Mesenchymal stem cell (in vitro differentiated cells and primary cell): ENCODE data around the gene NAXD.

Experiments used
- DNase-seq: peaks from one replicate; pipeline ENCODE4 v3.0.0-alpha.2; 2013
- H2AFZ ChIP-seq: one replicate; pipeline ENCODE4 v1.6.1; 2013; ENCODE audit warnings: low read depth, mild to moderate bottlenecking, control low read depth, inconsistent platforms, low read length, moderate library complexity
- H2AK5ac ChIP-seq: 2 replicates; pipeline ENCODE4 v1.6.1; 2013; ENCODE audit warnings: low read length, moderate library complexity, mild to moderate bottlenecking, inconsistent platforms; ENCODE audit not compliant: severe bottlenecking
- H2BK120ac ChIP-seq: one replicate; pipeline ENCODE4 v1.6.1; 2013; ENCODE audit warnings: low read depth, mild to moderate bottlenecking, inconsistent platforms, low read length, moderate library complexity
- H2BK12ac ChIP-seq, 2 experiments: one replicate each; pipeline ENCODE4 v1.6.1; 2013; ENCODE audit warnings: inconsistent platforms in 2 of 2, low read length in 2 of 2, mild to moderate bottlenecking in 2 of 2, moderate library complexity in 2 of 2, control low read depth in 1 of 2
- H2BK15ac ChIP-seq: one replicate; pipeline ENCODE4 v1.6.1; 2013; ENCODE audit warnings: mild to moderate bottlenecking, low read depth, inconsistent platforms; ENCODE audit not compliant: poor library complexity, severe bottlenecking
- H2BK5ac ChIP-seq: 2 replicates; pipeline ENCODE4 v1.6.1; 2013; ENCODE audit warnings: low read depth, mild to moderate bottlenecking, low read length, control low read depth, inconsistent platforms; ENCODE audit not compliant: poor library complexity, severe bottlenecking
- H3K14ac ChIP-seq, 2 experiments: one replicate each; pipeline ENCODE4 v1.6.1; 2013; ENCODE audit warnings: inconsistent platforms in 2 of 2, low read length in 2 of 2, control low read depth in 1 of 2, mild to moderate bottlenecking in 1 of 2, moderate library complexity in 1 of 2
- H3K18ac ChIP-seq, 2 experiments: one replicate each; pipeline ENCODE4 v1.6.1; 2013; ENCODE audit warnings: inconsistent platforms in 2 of 2, low read length in 2 of 2, control low read depth in 1 of 2, low read depth in 1 of 2, mild to moderate bottlenecking in 1 of 2
- H3K23ac ChIP-seq, 2 experiments: one replicate each; pipeline ENCODE4 v1.6.1; 2013; ENCODE audit warnings: inconsistent platforms in 2 of 2, low read length in 2 of 2, mild to moderate bottlenecking in 2 of 2, moderate library complexity in 2 of 2, control low read depth in 1 of 2
- H3K27ac ChIP-seq: 2 replicates; pipeline ENCODE4 v1.5.1; 2013; ENCODE audit warnings: mild to moderate bottlenecking, moderate library complexity, low read length, control low read depth, inconsistent platforms; ENCODE audit not compliant: poor library complexity, severe bottlenecking
- H3K27me3 ChIP-seq, 2 experiments: 2 replicates each; pipeline versions ENCODE4 v1.6.1 to v1.7.0; 2013; ENCODE audit warnings: low read length in 2 of 2, mild to moderate bottlenecking in 2 of 2, moderate library complexity in 2 of 2, control low read depth in 1 of 2, inconsistent platforms in 1 of 2; ENCODE audit not compliant: control insufficient read depth in 1 of 2, insufficient read depth in 1 of 2
- H3K36me3 ChIP-seq, 2 experiments: 2 replicates each; pipeline versions ENCODE4 v1.6.1 to v1.7.0; 2013; ENCODE audit warnings: low read length in 2 of 2, control low read depth in 1 of 2, inconsistent platforms in 1 of 2, low read depth in 1 of 2, mild to moderate bottlenecking in 1 of 2; ENCODE audit not compliant: insufficient read depth in 2 of 2, control insufficient read depth in 1 of 2
- H3K4ac ChIP-seq, 2 experiments: one replicate each; pipeline ENCODE4 v1.6.1; 2013; ENCODE audit warnings: inconsistent platforms in 2 of 2, low read length in 2 of 2, mild to moderate bottlenecking in 2 of 2, moderate library complexity in 2 of 2, control low read depth in 1 of 2, low read depth in 1 of 2
- H3K4me1 ChIP-seq: 2 replicates; pipeline ENCODE4 v1.6.1; 2013; ENCODE audit warnings: low read depth, low read length, control low read depth; ENCODE audit not compliant: control insufficient read depth, insufficient read depth
- H3K4me2 ChIP-seq: 2 replicates; pipeline ENCODE4 v1.6.1; 2013; ENCODE audit warnings: low read length, mild to moderate bottlenecking, inconsistent platforms; ENCODE audit not compliant: poor library complexity, severe bottlenecking
- H3K4me3 ChIP-seq, 2 experiments: 2 replicates each; pipeline versions ENCODE4 v1.5.1 to v1.7.0; 2013; ENCODE audit warnings: low read length in 2 of 2, mild to moderate bottlenecking in 2 of 2, control low read depth in 1 of 2, low read depth in 1 of 2; ENCODE audit not compliant: insufficient read depth in 1 of 2
- H3K79me1 ChIP-seq: replicated peaks from 2 replicates; pipeline ENCODE4 v1.6.1; 2013; ENCODE audit warnings: mild to moderate bottlenecking, control low read depth, low read length, inconsistent platforms; ENCODE audit not compliant: poor library complexity, severe bottlenecking
- H3K9ac ChIP-seq: 2 replicates; pipeline ENCODE4 v1.7.0; 2013; ENCODE audit warnings: mild to moderate bottlenecking, low read length, moderate library complexity
- H3K9me3 ChIP-seq: 2 replicates; pipeline ENCODE4 v1.7.0; 2013; ENCODE audit warnings: mild to moderate bottlenecking, low read length; ENCODE audit not compliant: control insufficient read depth
- H4K8ac ChIP-seq: one replicate; pipeline ENCODE4 v1.6.1; 2013; ENCODE audit warnings: inconsistent platforms, mild to moderate bottlenecking, low read length, moderate library complexity
- H4K91ac ChIP-seq: one replicate; pipeline ENCODE4 v1.6.1; 2013; ENCODE audit warnings: mild to moderate bottlenecking, low read length, inconsistent platforms
- WGBS: methylation state at CpG from one replicate; pipeline ENCODE4 v1.1.7; 2013; ENCODE audit warnings: mixed read lengths; 5-methylcytosine and 5-hydroxymethylcytosine counted together

Gene NAXD

GRCh38 chr13:110662777-110663443 lies 47.6 kb downstream of the NAXD start:
- peaks cover 17% of the 10 kb centered on the region for H3K9me3 ChIP-seq
- H4K91ac ChIP-seq, result no peak overlapping the region
- H2AK5ac ChIP-seq, result no peak overlapping the region
- no peak overlapping the region for H3K14ac ChIP-seq
- no peaks in the 10 kb centered on the region for H3K4me1 ChIP-seq
- no peak overlapping the region for H3K18ac ChIP-seq
- H3K4ac ChIP-seq, result no peak overlapping the region
- H3K27ac ChIP-seq, result no peak overlapping the region
- H2AFZ ChIP-seq, result no peak overlapping the region
- no peak overlapping the region for H3K4me3 ChIP-seq
- WGBS, result 96% methylated on average over 16 of the region's 16 CpGs
- no peak overlapping the region for H2BK12ac ChIP-seq
- no peak overlapping the region for H2BK15ac ChIP-seq
- DNase-seq, result no peak
- H3K4me2 ChIP-seq, result no peak overlapping the region
- no peaks in the 10 kb centered on the region for H3K27me3 ChIP-seq
- no peak overlapping the region for H2BK5ac ChIP-seq
- peaks cover 44 to 98% of the 10 kb centered on the region in 2 experiments for H3K36me3 ChIP-seq
- no peak overlapping the region for H3K23ac ChIP-seq
- no peak overlapping the region for H4K8ac ChIP-seq
- H2BK120ac ChIP-seq, result no peak overlapping the region
- H3K9ac ChIP-seq, result no peak overlapping the region
- peaks cover 14% of the 10 kb centered on the region for H3K79me1 ChIP-seq

GRCh38 chr13:110663491-110663890 lies 48.1 kb downstream of the NAXD start:
- Histone ChIP-seq H2BK12ac (no peak overlapping the region), H3K18ac (no peak overlapping the region), H2AFZ (no peak overlapping the region)

GRCh38 chr13:110664041-110664440 lies 48.7 kb downstream of the NAXD start:
- Histone ChIP-seq H3K23ac (no peak overlapping the region), H3K14ac (no peak overlapping the region), H3K4ac (no peak overlapping the region), H2AFZ (no peak overlapping the region), H3K9ac (no peak overlapping the region), H3K27me3 (no peaks in the 10 kb centered on the region), H2BK12ac (no peak overlapping the region), H4K8ac (no peak overlapping the region), H3K18ac (no peak overlapping the region), H4K91ac (no peak overlapping the region), H2BK5ac (no peak overlapping the region), H3K79me1 (peaks cover 18% of the 10 kb centered on the region), H3K27ac (no peak overlapping the region), H2AK5ac (no peak overlapping the region), H2BK15ac (no peak overlapping the region), H3K9me3 (peaks cover 8% of the 10 kb centered on the region), H3K4me1 (no peaks in the 10 kb centered on the region), H3K36me3 (peaks cover 44 to 96% of the 10 kb centered on the region in 2 experiments), H3K4me2 (no peak overlapping the region), H3K4me3 (no peak overlapping the region), H2BK120ac (no peak overlapping the region)
- WGBS, result 92% methylated on average over 7 of the region's 7 CpGs
- DNase-seq, result no peak

More at GRCh38 chr13:110663491-110663890, 48.1 kb downstream of the NAXD start:
- H2BK120ac ChIP-seq, result no peak overlapping the region
- no peak overlapping the region for H2BK15ac ChIP-seq
- no peak overlapping the region for H3K23ac ChIP-seq
- H3K4me1 ChIP-seq, result no peaks in the 10 kb centered on the region
- no peak overlapping the region for H4K8ac ChIP-seq
- H4K91ac ChIP-seq, result no peak overlapping the region
- no peak for DNase-seq
- H3K79me1 ChIP-seq, result peaks cover 16% of the 10 kb centered on the region
- no peaks in the 10 kb centered on the region for H3K27me3 ChIP-seq
- 88% methylated on average over 7 of the region's 7 CpGs for WGBS
- H3K14ac ChIP-seq, result no peak overlapping the region
- no peak overlapping the region for H2AK5ac ChIP-seq
- no peak overlapping the region for H3K4me2 ChIP-seq
- no peak overlapping the region for H3K4ac ChIP-seq
- H3K9me3 ChIP-seq, result peaks cover 12% of the 10 kb centered on the region
- no peak overlapping the region for H3K9ac ChIP-seq
- H2BK5ac ChIP-seq, result no peak overlapping the region
- no peak overlapping the region for H3K4me3 ChIP-seq
- peaks cover 45 to 95% of the 10 kb centered on the region in 2 experiments for H3K36me3 ChIP-seq
- H3K27ac ChIP-seq, result no peak overlapping the region

- peaks cover 7% of the 10 kb centered on the region for H3K9me3 ChIP-seq
These were observed 49.3 kb downstream of the NAXD start for GRCh38 chr13:110664673-110665072.

More at GRCh38 chr13:110664673-110665072, 49.3 kb downstream of the NAXD start:
- H4K8ac ChIP-seq, result peak overlapping the region; percentile 8
- no peak overlapping the region for H2AK5ac ChIP-seq
- H2BK12ac ChIP-seq, result no peak overlapping the region
- H3K36me3 ChIP-seq, result peaks cover 49 to 96% of the 10 kb centered on the region in 2 experiments
- no peak overlapping the region for H3K27ac ChIP-seq
- 96% methylated on average over 11 of the region's 11 CpGs for WGBS
- no peak overlapping the region for H2AFZ ChIP-seq
- peaks cover 20% of the 10 kb centered on the region for H3K79me1 ChIP-seq
- H3K4ac ChIP-seq, result no peak overlapping the region
- H2BK5ac ChIP-seq, result no peak overlapping the region
- H2BK15ac ChIP-seq, result no peak overlapping the region
- no peak overlapping the region for H3K9ac ChIP-seq
- H3K4me1 ChIP-seq, result no peaks in the 10 kb centered on the region
- no peak overlapping the region for H3K18ac ChIP-seq
- H2BK120ac ChIP-seq, result no peak overlapping the region
- no peaks in the 10 kb centered on the region for H3K27me3 ChIP-seq
- H3K14ac ChIP-seq, result no peak overlapping the region
- no peak overlapping the region for H4K91ac ChIP-seq
- no peak overlapping the region for H3K4me3 ChIP-seq
- no peak for DNase-seq
- no peak overlapping the region for H3K4me2 ChIP-seq
- no peak overlapping the region for H3K23ac ChIP-seq
